DMS53 (cell line): ENCODE results near the gene MVB12A.
A peak's percentile ranks its signal among the peaks of the same experiment; 100 is the strongest.

Source experiments
- DNase-seq: peaks from one replicate; lab custom pipeline; 2025; lab: John Stamatoyannopoulos, UW

Gene MVB12A

DNA sequence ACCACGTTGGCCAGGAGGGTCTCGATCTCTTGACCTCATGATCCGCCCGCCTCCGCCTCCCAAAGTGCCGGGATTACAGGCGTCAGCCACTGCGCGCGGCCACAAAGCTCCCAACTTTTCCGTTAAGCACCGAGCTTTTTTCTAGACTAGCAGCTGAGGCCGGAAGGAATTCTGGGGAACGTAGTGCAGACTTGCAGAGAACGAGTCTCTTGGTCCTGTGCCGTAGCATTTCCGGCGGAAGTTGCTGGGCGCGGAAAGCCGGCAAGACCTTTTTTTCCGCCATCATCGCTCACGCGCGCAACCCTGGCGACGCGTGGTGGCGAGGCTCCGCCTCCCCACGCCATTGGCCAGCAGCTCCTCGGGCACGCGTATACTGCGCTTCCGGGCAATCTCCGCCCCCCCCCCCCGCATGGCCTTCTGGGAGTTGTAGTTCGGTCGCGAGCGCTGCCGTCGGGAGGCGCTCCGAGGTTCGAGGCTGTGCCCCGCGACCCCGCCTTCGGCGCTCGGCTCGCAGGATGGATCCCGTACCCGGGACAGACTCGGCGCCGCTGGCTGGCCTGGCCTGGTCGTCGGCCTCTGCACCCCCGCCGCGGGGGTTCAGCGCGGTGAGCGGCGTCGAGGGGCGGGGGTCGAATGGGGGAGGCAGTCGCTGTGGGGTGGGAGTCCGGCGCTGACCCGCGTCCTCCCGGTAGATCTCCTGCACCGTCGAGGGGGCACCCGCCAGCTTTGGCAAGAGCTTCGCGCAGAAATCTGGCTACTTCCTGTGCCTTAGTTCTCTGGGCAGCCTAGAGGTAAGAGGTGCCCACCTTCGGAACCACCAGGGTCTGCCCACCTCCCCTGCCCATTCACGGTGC, at the start of gene MVB12A:
TSS of gene MVB12A (plus strand) at position 427 of the 854 bp plus-strand sequence. CDS start at position 516, 89 bp downstream.
- peak; percentile 98 for DNase-seq

GRCh38 chr19:17376935-17377600, 42.8 kb upstream of the MVB12A start, which contains the start of gene PLVAP:
Gene PLVAP (minus strand): TSS chr19:17377342. CDS start chr19:17377288, 54 bp downstream.
- no peak for DNase-seq

- no peak for DNase-seq
These were observed 41.6 kb upstream of the MVB12A start for GRCh38 chr19:17378271-17378670.

DNA sequence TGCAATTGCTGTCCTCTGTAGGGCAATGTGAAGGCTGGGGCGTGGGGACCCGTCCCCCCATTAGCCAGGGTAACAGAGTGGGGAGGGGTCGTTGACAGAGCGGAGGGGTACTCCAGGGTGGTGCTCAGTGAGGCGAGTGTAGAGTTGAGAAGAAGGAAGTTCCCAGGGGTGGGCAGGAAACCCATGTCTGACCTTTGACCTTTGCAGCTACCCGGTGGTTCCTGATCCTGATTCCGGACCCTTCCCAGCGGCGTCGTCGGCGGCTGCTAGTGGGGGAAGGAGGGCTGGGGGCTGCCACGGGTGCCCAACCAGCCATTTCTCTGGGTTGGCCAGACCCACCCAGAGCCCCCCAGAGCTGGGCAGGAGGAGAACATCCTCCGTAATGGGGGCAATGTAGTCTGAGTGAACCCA, 40.6 kb upstream of the MVB12A start:
- DNase-seq: no peak

DNA sequence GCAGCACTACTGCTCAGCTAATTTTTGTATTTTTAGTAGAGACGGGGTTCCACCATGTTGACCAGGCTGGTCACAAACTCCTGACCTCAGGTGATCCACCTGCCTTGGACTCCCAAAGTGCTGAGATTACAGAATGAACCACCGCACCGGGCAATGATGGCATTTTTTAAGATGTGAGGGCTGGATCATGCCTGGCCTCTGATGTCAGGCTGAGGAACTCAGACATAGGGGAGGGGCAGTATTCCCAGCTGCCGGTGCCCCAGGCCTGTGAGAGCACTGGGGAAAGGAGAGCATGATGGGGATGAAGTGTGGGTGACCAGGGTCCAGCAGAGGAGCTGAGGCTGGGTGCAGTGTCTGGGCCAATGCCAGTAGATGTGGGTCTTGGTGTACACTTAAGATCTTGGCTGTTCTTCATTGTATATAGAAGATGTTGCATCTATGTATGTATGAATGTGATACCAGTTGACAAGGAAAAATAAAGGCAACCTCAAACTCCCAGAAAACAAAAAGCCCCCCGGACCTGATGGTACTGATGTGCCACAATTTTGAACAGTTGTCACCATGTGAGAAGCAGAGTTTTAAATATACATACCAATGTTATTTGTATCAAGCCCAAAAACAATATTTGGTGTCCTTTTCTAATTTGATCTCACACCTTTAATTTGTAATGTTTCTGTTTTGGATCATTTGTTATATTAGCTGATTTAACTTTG, 39.3 kb upstream of the MVB12A start:
- no peak for DNase-seq

GRCh38 chr19:17385878-17386611, 33.8 kb upstream of the MVB12A start:
- DNase-seq: peak; percentile 61

GRCh38 chr19:17389288-17389687, 30.6 kb upstream of the MVB12A start:
- DNase-seq: no peak

DNA sequence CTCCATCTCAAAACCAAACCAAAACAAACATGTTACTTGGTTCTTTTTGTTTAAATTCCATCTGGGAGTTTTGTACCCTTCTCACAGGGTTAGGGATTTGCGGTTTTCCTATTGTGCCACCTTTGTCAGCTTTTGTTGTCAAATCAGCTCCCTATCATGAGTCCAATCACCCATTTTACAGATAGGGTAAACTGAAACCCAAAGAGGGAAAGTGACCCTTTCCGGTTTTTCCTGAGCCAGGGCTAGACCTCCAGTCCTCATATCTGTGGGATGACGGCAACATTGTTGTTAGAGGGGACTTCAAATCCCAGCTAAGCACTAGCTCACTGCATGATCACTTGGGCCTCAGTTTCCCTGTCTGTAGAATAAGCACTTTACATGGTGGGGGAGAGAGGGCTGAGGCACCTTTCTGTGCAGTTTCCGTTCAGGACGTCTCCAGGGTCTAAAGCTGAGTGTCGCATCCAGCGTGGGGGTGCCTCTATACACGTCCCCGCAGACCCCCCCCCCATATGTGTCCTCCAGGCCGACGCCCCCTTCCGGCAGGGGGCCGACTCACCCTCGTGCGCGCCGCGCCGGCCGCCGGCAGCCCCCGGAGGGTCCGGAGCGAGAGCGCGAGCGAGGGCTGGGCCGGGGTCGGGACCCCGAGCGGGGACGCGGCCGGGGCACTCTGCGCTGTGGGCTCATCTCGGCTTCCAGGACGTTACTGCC, 29.7 kb upstream of the MVB12A start:
- DNase-seq: no peak

DNA sequence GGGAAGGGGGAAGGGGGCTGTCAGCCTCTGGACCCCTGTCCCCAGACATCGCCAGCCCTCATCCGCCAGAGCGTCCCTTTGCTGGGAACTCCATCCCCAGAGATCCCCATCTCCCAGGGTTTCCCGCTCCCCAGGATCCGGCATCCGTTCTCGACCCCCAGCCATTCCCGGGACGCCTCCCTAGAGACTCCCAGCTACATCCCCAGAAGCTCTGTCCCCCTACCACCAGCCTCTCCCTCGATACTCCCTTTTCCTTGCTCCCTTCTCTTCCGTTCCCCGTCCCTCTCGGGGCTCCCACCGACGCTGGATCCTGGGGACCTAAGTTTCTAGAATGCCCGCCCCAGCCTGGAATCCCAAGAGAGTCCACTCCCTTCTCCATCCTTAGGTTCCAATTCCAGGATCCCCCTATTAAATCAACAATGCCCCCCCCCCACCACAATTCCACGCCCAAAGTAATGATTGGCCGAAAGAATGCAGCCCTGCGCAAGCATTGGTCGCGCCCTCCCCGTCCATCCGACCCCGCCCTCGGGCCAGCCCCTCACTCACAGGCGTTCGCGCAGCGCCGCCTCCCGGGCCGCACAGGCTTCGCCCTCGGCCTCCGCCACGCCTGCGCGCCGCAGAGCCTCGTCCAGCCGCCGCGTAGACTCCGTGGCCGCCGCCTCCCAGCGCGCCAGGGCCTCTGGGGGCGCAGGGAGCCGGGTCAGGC, 29.0 kb upstream of the MVB12A start:
- peak; percentile 86 for DNase-seq

DNA sequence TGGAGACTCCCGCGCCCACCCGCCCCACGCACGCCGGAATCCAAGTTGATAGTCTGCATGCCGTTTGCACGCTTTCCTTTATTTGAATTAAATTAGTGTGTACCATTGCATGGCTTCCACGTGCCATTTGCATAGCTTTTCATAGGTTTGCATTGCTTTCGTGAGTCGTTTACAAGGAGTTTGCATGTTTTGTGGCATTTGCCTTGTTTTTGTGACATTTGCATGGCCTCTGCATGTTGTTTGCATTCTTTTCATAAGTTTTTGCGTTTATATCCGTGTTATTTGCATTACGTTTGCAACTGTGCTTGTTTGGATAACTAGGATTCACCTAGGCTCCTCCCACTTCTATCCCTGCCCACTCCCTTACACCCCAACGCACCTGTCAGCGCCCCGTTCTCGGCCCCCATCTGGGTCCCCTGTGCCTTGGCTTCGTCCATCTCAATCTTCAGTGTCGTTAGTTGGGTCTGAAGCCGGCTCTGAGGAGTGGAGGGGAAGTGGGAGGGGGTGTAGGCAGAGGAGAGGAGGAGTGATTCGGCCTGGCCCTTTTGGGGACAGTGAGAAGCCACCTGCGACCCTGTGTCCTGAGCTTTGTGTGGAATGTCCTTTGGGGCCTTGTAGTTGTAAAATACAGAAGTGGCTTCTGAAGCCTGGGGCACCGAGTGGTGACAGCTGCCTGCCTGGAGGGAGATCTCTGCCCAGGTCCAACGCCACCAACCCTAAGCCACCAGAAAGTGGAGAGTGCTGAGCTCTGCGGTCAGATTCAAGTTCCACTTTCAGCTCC, 28.3 kb upstream of the MVB12A start:
- DNase-seq: no peak

DNA sequence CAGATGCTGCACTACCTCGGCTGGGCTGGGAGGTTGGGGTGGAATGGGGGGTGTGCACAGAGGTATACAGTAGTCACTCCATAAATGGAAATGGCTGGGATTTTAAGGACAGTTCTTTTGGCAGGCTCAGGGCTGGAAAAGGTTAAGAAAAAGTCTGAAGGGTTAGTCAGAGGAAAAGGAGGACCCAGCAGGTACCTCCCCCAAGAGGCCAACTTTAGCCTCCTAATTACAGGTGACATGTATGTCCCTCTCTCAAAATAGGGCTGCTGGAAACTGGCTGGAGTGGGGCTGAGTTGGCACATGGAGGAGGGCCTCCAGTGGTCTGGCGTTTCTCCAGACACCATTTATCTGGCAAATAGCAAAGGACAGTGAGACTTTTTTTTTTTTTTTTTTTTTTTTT, 26.8 kb upstream of the MVB12A start:
- peak; percentile 11 for DNase-seq

- DNase-seq: peak; percentile 15
These were observed 25.9 kb upstream of the MVB12A start, which contains the start of gene CCDC194 for GRCh38 chr19:17393914-17394313. Gene CCDC194 (minus strand): TSS chr19:17394196. CDS start chr19:17394158, 38 bp downstream.

- peak; percentile 44 for DNase-seq
These were observed 24.9 kb upstream of the MVB12A start for GRCh38 chr19:17394891-17395415.

- DNase-seq: no peak
These were observed 20.8 kb upstream of the MVB12A start for GRCh38 chr19:17398902-17399527.

GRCh38 chr19:17401628-17402027, 18.2 kb upstream of the MVB12A start:
- DNase-seq: no peak

GRCh38 chr19:17402982-17403855, 16.6 kb upstream of the MVB12A start:
- peak; percentile 20 for DNase-seq

DNA sequence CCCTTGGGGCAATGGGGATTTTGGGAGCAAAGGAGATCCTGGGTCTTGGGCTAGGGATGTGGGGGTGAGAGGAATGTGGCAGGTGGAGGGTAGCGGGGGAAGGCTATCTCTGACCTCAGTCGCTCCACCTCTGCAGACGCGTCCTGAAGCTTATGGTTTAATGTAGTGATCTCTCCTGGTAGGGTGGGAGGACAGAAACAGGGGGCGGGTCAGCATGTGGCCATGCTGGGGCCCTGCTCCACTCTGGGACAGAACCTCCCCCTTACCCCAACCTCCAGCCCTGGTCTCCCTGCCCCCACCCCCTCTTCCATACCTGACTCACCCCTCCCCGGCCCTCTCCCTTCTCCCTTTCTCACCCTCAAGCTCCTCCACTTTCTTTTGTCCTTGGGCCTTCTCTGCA, 15.8 kb upstream of the MVB12A start:
- DNase-seq: no peak
